Head of caudate nucleus (tissue), 42 donors: ENCODE data around the gene FBXO4.

Experiments used
- DNase-seq, 42 donors: peaks; one replicate each; pipeline versions ENCODE4 v3.0.0 to v3.0.0-alpha.2; 2020 to 2021; ENCODE audit warnings: mixed read lengths in 7 of 42
- intact Hi-C: fragments of 100-400 bp; cut with DNase I; formaldehyde crosslinking; loops from one replicate; pipeline ENCODE4 v1.15.0; 2022

Gene FBXO4, protein sequence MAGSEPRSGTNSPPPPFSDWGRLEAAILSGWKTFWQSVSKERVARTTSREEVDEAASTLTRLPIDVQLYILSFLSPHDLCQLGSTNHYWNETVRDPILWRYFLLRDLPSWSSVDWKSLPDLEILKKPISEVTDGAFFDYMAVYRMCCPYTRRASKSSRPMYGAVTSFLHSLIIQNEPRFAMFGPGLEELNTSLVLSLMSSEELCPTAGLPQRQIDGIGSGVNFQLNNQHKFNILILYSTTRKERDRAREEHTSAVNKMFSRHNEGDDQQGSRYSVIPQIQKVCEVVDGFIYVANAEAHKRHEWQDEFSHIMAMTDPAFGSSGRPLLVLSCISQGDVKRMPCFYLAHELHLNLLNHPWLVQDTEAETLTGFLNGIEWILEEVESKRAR

DNA sequence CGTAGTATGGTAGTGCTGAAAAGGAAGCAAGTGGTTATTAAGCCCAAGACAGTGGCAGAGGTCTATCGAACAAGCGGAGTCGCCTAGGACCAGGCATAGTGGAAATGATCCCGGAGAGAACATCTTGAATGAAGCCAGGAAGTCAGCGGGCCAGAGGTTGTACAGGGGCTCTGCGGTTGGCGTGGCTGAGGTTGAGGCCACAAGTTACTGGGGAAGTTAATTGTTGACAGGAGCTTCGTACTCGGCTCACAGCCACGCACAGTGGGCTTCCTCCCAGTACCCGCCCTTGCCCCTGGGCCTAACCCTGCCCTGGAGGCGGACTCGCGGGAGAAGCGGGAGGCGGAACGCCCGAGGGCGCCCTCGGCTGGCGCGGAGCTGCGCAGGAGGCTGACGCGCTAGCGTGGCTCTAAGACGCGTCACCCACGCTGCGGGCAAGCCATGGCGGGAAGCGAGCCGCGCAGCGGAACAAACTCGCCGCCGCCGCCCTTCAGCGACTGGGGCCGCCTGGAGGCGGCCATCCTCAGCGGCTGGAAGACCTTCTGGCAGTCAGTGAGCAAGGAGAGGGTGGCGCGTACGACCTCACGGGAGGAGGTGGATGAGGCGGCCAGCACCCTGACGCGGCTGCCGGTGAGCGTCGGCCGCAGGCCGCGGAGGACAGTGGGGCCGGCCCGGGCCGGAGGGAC, at the start of gene FBXO4:
FBXO4 (plus strand) TSS at position 410 of the 683 bp plus-strand sequence; CDS start at position 439, 29 bp downstream.
- intact Hi-C loops = no loop called here
- DNase-seq = peak; percentile 61 to 95 (median 88)

DNA sequence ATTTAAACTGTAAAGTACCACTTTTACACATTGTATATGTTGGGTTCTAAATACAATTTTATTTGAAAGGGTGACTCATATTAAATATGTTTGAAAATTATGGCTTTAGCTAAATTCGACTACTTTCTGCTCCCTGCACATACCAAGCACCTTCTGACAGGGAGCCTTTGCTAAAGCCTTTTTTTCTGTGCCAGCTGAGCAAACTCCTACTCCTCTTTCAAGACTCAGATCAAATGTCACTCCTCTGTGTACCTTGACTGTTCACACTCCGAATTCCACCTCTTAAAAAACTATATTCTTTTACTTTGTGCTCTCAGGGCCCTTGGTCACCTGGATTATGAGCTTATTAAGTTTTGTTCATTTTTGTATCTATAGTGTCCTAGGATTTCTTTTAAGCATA, 48.4 kb upstream of the FBXO4 start:
- peak in 14 of 42 donors; percentile 11 to 68 (median 36) for DNase-seq
- intact Hi-C loops = no loop called here

DNA sequence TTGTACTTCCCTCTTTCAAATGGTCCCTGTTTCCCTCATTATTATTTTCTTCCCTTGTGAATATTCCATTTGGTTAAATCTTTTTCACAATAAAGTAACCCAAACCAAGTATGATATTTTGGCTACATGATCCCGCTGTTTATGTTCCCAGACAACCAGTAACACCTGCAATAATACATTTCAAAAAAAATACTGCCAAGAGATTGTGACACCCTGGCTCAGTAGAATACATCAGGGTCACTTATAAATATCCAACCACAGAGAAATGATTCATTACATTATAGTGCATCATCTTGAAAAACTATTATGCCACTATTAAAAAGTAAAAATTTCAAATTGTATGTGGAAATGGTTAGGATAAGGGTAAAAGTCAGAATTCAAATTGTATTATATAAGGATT, 47.7 kb upstream of the FBXO4 start:
- no peak for DNase-seq
- intact Hi-C loops = no loop called here

DNA sequence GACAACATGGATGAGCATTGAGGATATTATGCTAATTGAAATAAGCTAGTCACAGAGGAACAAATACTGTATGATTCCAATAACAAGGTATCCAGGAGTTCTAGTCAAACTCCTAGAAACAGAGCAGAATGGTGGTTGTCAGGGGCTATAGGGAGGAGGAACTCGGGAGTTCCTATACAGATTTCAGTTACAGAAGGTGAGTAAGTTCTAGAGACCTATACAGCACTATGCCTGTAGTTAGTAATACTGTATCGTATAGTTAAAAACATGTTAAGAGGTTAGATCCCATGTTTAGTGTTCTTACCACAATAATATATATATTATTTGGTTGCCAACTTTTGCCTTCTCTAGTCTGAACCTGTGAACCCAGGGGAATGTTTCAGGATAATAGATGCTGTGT, 46.9 kb upstream of the FBXO4 start:
- DNase-seq = no peak
- intact Hi-C loops = no loop called here

DNA sequence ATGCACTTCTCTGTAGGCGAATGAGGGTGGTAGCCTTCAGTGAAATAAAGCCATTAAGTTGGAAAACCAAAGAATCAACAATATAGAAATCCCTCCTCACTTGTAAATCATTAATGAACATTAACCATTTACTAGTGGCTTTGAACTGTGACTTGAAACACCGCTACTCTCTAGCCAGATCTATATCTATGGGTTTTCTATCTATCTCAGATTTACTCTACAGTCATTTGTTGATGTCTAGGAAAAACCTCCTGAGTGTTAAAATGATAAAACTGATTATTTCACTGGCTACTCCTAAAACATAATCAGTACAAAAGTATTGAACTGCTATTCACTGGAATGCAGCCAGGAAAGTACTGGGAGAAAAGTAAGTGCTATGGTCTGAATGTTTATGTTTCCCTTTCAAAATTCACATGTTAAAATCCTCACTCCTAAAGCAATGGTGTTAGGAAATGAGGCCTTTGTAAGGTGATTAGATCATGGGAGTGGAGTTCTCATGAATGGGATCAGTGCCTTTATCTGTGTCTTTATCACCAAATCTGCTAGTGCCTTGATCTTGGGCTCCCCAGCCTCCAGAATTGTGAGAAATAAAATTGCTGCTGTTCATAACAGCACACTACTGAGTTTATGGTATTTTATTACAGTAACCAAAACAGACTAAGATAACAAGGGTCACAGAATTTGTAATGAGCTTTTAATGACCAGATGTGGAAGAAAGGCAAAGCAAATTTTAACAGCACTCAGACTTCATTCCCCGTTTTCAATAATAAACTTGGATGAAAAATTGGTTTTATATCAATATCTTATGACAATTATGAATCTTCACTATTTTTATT, 46.2 kb upstream of the FBXO4 start:
- intact Hi-C loops = no loop called here

DNA sequence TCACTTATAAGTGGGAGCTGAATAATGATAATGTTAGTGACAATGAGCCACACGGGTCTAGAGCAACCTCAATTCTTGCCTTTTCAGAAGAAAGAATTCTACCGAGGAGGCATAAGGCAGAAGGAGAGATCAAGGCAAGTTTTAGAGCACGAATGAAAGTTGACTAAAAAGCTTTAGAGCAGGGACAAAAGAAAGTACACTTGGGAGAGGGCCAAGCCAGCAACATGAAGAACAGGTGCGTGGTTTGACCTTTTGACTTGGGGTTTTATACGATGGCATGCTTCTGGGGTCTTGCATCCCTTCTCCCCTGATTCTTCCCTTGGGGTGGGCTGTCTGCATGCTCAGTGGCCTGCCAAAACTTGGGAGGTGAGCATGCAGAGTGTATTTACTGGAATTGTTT, 42.3 kb upstream of the FBXO4 start:
- DNase-seq = no peak
- intact Hi-C loops = no loop called here

More for the DNA sequence above, 46.2 kb upstream of the FBXO4 start:
- no peak for DNase-seq

DNA sequence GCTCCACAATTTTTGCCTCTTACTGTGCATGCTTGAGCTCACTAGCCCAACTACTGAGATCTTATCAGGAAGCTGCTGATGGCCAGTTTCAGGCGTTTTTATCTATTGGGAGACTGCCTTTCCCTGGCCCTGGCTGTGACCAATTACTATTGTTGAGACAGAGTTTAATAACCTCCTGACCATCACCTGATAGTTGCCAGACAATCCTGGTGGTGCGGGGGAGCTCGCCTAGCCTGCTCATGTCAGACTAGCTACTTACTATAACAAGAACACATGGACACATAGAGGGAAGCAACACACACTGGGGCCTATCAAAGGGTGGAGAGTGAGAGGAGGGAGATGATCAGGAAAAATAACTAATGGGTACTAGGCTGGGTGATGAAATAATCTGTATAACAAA, 41.8 kb upstream of the FBXO4 start:
- DNase-seq = no peak

DNA sequence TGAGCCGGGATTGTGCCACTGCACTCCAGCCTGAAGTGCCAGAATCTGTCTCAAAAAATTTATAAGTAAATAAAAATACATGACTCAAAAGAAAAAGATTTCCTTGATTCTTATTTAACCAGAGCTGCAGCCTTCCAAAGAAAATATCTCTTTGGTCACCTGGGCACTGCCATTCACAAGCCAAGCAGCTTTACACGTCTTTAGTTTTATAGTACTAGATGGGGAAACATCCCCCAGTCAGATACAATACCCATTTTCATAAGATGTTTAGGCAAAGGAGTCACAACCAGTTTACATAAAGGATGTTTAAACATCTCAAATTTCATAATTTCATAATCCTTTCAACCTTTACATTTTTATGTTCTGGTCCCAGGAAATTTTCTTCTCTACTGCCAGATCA, 41.1 kb upstream of the FBXO4 start:
- no peak for DNase-seq
- intact Hi-C loops = no loop called here

More for the DNA sequence above, 41.8 kb upstream of the FBXO4 start:
- intact Hi-C loops = no loop called here

DNA sequence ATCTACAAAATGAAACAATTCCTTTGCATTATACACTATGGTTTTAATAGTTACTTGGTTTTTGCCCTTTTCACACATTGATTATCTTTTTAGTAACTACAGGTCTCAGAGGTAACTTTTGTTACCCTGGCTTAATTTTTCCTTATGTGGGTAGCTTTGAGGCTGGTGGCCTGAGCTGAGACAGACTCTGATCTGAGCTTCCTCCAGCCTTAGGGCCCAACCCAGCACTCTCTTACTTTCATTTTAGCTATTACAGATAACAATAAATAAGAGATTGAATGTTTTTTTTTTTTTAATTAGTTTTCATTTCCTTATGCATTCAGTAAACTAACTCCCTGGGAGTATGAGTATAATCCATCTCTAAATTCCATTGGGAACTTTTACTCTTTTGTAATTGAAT, 39.8 kb upstream of the FBXO4 start:
- intact Hi-C loops = no loop called here
- DNase-seq = no peak

DNA sequence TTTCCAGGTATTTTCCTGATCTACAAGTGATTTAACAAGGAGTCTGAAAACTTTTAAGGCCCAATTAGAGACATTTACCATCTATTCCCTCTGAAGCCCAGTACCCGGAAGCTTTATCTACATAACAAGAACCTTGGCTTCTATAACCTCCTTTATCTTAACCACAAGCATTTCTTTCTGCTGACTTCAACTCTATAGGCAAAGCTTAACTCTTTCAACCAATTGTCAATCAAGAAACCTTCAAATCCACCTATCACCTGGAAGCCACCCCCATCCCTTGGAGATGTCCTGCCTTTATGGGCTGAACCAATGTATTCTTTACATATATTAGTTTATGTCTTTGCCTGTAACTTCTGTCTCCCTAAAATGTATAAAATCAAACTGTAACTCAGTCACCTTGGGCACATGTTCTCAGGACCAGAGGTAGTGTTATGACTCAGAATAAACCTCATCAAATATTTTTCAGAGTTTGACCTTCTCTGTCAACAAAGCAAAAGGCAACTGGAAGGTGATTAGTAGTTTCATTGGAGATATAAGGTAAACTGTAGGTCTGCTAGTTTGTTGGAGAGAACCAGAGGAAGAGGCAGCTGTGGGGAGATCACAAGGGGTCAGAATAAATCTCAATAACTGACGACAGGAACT, 33.9 kb upstream of the FBXO4 start:
- intact Hi-C loops = no loop called here
- no peak for DNase-seq

DNA sequence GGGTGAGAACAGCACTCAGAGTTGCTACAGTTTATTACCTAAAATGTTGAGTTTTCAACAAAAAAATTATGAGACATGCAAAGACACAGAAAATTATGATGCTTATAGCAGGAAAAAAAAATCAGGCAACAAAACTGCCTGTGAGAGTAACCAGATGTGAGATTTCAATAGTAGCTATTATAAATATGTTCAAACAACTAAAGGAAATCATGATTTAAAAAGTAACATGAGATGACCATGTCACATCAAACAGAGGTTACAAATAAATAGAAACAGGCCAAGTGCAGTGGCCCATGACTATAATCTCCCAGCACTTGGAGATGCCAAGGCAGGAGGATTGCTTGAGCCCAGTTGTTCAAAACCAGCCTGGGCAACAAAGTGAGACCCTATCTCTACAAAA, 33.0 kb upstream of the FBXO4 start:
- intact Hi-C loops = no loop called here
- DNase-seq = no peak

DNA sequence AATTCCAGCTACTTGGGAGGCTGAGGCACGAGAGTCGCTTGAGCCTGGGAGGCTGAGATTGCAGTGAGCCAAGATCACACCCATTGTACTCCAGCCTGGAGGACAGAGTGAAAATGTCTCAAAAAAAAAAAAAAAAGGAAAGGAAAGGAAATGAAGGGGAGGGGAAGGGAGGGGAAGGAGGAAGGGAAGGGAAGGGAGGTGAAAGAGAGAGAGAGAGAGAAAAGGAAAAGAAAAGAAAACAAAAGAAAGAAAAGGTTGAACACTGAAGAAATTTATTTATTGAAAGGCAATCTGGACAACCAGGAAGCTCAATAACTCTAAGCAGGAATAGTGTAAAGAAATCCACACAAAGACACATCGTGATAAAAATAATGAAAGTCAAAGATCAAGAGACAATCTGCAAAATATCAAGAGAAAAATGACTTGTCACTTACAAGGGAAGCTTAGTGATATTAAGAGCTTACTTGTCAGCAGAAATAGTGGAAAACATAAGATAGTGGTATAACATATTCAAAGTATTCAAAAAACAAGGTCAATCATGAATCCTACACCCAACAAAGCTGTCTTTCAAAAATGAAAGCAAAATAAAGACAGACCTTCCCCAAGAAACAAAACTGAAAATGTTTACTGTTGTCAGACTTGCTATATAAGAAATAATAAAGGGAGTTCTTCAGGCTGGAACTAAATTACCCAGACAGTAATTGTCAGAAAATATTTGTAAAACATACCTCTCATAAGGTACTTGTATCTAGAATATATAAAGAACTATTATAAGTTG, 31.8 kb upstream of the FBXO4 start:
- intact Hi-C loops = no loop called here
- DNase-seq = no peak

DNA sequence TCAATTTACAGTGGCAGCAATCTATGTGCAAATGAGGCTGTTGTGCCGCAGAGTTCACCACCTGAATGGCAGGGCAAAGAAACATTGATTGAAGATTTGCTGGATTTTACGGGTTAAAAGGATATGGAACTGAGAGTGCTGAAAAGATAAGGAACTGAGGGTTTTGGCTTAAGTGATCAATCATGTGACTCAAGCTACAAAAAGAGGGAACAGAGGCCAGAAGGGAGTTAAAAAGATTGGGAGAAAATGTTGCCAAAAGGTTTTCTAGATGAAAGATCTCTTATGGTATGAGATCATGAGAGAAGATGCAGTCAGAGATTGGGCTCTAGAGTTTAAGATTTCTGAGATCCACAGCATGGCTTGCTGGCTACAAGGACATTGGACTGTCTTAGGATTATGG, 28.9 kb upstream of the FBXO4 start:
- intact Hi-C loops = no loop called here
- no peak for DNase-seq

DNA sequence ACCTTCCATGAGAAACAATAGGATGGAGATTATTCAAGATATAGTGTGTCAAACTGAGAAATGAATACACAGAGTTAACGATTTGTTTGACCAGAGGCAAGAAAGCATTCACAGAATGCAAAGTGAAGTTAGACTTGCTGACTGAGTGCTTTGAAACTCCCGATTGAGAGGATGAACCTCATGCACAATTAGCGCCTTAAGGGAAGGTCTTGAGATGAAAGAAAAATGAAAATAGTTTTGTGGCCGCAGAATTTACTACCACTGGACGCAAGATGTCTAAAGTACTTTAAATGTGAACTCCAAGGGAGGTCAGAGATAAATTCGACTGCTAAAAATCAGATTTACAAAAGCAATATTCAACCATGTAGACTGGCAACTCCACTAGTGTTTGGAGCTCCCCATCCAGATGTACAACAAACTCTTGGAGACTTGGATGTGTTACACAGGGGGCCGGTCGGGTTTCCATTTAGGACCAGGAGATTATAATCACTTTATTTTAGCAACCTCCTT, 21.6 kb upstream of the FBXO4 start:
- intact Hi-C loops = no loop called here
- DNase-seq = no peak

DNA sequence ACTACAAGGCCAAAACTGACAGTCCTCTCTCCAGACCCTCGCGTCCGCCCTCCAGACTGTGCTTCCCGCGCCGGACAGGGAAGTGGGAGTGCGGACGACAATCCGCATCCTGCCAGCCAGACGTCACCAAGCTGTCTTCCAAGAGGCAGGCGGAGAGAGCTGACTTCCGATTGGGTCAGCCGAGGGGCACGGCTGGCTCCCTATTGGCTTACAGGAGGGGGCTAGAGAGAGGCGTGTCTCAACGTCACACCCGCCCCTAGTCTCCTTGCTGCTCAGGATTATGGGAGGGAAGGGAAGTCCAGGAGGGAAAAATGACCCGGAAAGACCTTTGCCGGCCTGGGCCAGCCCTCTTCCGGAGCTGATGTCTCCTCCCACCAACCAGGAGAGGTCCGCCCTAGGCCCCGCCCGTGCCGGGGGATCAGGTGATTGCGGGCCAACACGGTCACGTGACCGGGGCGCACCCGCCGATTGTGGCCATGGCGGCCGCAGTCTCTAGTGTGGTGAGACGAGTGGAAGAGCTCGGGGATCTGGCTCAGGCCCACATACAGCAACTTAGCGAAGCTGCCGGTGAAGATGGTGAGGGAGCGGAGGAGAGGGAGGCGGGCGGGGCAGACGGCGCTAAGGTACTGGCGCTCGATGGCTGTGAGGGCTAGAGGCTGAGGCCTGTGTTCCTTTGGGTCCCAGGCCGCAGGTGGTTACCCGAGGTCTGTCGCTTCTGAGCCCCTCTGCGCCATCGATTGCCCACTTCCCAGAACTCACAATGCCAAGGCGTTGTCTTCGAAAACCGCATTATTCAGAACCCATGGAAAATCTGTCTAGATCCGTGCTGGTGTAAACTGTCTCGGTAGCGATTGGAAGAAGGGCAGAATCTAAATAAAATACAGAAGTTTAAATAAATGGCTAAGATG, 20.9 kb upstream of the FBXO4 start, which contains the start of gene RIMOC1:
RIMOC1 (plus strand) TSS at position 453 of the 908 bp plus-strand sequence; CDS start at position 477, 24 bp downstream.
- intact Hi-C loops = loop anchor here (2.0 kb wide), 1 partner anchor 35 kb away; no protein-coding TSS in a partner anchor
- peak; percentile 98 to 100 (median 99) for DNase-seq

DNA sequence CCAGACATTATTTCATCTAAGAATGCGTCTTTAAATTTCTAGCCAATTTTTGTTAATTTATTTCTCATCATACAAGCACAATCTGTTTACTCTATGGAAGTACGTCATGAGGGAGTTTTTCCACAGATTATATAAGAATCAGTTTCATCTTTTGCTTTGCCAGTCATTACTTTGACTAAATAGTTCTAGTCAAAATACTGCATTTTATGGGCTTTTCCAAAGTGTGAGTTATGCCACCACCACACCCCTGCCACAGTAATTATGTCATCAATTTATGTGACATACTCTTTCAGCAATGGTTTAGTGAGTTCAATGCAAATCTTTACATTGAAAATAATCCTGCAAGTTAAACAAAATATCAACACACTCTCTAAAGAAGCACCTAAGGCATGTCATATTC, 18.9 kb upstream of the FBXO4 start:
- intact Hi-C loops = no loop called here
- DNase-seq = no peak
